HG03025 (cell line): ENCODE measurements around the gene PLXNC1.

Source experiments
- ATAC-seq: cut with Tn5 transposase; IDR thresholded peaks from one replicate; pipeline ENCODE4 v1.9.1; 2021; ENCODE audit warnings: mild to moderate bottlenecking, moderate library complexity; ENCODE audit not compliant: unreplicated experiment, low FRiP score

The PLXNC1 gene

GRCh38 chr12:94178882-94179281, 30.5 kb downstream of the PLXNC1 start:
- ATAC-seq = no peak

DNA sequence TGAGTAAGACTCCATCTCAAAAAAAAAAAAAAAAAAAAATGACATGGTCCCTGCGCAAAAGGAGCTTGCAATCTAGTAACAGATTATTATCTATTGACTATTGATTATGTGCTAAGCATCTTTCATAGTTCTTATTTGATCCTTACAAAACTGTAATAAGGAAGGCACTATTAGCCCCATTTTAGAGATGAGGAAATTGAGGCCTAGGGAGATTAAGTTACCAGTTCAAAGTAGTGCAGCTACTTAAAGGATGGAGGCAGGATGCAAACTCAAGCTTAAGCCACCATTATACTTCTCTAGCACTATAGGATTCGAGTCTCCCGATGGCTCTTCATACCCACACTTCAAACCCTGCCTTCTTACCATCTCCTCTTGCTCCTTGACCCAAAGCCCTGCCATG, 31.3 kb downstream of the PLXNC1 start:
- no peak for ATAC-seq

GRCh38 chr12:94180558-94181296, 32.4 kb downstream of the PLXNC1 start:
- no peak for ATAC-seq

DNA sequence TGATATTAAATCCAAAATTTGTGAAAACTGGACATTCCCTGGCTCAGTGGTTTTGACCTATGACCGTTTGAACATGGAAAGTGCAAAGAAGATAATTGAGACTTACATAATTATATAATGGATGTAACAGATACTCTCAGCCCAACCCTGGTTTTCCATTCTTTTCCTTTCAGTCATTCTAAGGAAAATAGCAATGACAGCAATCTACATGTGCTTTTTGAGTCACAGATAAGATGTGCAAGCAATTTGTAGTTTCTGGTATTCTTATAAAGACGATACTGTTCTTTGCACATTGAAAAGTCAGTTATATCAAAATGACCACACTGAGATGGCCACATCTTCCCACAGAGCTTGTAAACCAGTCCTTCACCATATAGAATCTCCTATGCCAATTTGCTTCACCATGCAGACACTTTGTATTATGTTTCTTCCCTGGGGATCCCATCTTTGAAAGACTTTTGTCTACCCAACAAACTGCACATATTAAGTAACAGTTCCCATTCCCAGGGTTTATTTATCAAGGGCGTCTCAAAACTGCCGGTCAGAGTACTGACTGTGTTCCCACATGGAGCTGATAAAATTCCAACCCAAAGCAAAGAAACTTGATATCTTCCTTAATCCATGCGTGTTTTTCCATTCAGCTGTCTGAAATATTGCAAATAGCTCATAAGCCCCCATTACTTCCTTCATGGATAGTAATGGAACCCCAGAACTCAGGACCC, 34.8 kb downstream of the PLXNC1 start:
- ATAC-seq = no peak

DNA sequence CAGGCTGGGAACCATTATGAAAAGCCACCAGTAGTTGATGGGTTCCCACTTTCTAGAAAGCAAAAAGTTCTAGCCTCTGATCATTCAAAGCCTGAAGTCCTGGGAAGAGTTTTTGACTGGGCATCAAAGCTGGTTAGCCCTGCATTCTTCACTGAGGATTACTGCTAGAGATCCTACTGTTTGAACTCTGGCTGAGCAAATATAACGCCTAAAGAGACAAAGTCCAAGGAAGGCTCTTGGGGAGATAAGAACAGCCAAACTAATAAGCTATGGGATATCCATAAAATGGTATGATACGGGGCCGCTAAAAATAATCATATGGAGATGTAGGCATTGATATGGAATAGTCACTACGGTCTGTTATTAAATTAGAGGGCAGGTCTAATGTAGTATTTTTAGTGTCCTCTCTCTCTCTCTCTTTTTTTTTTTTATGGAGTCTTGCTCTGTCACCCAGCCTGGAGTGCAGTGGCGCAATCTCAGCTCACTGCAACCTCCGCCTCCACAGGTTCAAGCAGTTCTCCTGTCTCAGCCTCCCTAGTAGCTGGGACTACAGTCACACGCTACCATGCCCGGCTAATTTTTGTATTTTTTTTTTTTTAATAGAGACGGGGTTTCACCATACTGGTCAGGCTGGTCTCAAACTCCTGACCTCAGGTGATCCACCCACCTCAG, 35.5 kb downstream of the PLXNC1 start:
- no peak for ATAC-seq

DNA sequence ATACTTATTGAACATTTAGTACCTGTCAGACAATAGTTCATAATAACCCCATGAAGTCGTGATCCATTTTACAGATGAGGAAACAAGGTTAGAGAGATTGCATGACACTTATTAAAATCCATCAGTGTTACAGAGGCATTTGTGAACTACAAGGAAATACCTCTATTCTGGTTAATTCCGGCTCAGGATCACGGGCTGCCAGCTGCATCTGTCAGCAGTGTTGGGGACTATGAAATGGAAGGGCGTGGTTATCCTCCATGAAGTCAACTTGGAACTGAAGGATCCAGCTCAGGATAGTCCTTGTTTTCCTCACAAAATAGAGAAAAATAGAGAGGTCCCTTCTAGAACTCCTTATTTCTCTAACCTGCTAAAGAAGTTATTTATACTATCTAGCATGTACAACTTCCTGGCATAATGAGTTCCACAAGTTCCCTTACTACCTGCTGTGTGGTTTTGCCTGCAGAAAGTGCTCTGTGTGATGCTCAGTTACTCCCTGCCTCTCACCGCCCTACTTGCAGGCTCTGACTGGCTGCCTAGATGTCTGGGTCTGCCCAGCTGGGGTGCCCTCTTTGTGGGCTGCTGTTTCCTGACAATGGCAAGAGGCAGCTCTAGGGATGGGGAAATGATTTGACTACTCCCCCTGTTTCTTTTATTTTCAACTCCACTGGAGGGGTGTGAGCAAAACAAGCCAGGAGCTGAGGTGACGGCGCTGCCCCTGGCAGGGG, 36.8 kb downstream of the PLXNC1 start:
- ATAC-seq = no peak

DNA sequence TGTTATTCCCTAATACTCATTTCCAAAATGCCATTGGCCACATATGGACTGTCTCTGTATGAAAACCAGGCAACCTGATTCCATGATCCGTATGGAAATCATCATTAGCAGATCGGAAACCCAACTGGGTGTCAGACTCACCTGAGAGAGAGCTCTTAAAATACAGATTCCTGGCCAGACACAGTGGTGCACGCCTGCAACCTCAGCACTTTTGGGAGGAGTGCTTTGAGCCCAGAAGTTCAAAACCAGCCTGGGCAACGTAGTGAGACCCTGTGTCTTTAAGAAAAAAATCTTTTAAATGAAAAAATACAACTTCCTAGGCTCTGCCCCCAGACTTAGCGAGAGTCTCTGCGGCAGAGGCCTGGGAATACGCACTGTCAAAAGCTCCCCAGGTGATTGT, 37.4 kb downstream of the PLXNC1 start:
- ATAC-seq = no peak

- no peak for ATAC-seq
These were observed 38.2 kb downstream of the PLXNC1 start for GRCh38 chr12:94186278-94187241.

DNA sequence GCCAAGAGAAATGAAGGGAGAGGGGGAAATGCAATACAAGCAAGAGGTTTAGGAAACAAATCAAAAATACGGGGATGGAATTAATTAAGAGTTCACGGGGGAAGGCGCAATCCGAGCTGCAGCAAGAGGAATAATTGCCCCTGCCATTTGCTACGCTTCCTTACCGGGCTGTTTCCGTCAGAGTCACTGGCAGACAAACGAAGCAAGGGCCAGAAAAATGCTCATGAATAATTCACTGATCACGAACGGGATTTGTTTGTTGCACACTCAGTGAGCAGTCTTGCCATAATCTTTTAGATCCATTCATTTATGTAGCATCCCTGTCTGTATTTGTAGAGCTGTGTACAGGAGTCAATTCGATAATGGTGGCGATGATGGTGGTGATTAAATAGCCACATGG, 39.0 kb downstream of the PLXNC1 start:
- no peak for ATAC-seq

GRCh38 chr12:94190623-94191022, 42.2 kb downstream of the PLXNC1 start:
- ATAC-seq = no peak

DNA sequence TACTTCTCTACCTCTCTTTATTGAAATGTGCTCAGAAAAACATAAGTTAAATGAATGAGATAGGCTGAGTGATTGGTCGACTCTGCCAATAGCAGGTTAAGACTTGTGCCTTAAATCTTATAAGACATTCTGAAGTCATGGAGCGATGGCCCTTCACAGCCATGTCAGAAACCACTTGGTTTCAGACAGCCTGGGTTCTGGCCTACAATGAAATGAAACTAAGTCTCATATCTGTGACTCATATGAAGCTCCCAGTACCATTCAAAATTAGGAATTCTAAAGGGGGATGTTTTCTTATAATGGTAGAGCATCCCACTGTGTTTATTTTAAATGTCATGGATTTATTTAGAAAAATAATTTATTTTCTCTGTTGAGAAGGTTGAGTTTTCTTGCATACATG, 42.6 kb downstream of the PLXNC1 start:
- ATAC-seq = peak; percentile 74

DNA sequence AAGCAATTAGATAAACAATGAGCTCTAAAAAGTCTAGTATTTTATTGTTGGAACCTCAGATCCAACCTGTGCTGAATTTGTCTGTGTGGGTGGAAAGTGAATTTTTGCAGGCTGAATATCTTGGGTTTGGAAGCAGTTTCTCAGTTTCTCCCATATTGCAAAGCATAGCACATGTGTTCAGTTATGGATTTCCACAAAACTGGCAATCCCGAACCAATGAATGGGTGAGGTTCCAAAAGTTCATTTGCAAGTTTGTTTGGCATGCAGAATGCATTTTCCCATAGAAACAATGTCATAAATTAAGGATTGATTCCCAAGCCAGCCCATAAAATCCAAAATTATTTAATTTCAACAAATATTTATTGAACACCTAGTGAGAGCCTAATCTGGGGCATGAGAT, 43.4 kb downstream of the PLXNC1 start:
- no peak for ATAC-seq

- ATAC-seq = no peak
These were observed 44.1 kb downstream of the PLXNC1 start for GRCh38 chr12:94192506-94192905.

- no peak for ATAC-seq
These were observed 44.8 kb downstream of the PLXNC1 start for GRCh38 chr12:94193168-94193567.

- ATAC-seq = no peak
These were observed 47.1 kb downstream of the PLXNC1 start for GRCh38 chr12:94195483-94195882.

DNA sequence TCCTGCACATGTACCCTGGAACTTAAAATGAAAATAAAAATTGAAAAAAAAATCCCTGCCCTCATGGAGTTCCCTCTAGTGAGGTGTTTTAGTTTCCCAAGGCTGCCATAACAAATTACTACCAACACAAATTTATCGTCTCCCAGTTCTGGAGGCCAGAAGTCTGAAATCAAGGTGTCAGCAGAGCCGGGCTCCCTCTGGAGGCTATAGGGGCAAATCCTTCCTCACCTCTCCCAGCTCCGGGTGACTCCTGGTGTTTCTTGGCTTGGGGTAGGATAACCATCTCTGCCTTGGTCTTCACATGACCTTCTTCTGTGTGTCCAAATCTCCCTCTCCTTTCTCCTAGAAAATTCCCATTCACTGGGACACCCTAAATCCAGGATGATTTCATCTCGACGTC, 50.1 kb downstream of the PLXNC1 start:
- ATAC-seq = no peak

DNA sequence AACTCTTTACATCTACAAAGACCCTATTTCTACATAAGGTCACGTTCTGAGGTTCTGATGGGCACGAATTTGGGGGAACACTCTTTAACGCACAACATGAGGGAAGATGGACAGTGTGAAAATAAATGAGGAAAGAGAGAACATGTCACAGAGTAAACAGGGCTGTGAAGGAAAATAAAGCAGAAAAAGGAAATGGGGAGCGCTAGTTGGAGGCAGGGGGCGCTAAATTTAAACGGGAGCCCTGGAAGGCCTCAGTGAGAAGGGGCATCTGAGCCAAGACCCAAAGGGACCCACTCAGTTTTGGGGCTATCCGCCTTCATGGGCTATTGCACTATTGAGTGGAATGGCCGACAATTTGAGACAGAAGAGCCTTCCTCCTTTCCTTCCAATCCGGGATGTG, 50.5 kb downstream of the PLXNC1 start:
- no peak for ATAC-seq

- ATAC-seq = no peak
These were observed 51.7 kb downstream of the PLXNC1 start for GRCh38 chr12:94200069-94200468.

GRCh38 chr12:94200695-94201094, 52.3 kb downstream of the PLXNC1 start:
- ATAC-seq = no peak
